HCT116 (cell line): ENCODE results near the gene TIRAP. TPM values are rescaled to one million over a fixed set of nuclear protein-coding genes. Genes with fewer than 3 reads are reported as not detected.

Experiments used
- ATAC-seq: fragments of 200-7000 bp; cut with Tn5 transposase; 2 replicates; pipeline ENCODE4 v1.9.1; 2020; ENCODE audit warnings: mild to moderate bottlenecking, moderate library complexity
- BruUV-seq: library from RNA; stranded (reverse); fragments of 400-500 nt; replicated peaks from 2 replicates; lab custom pipeline; 2021; lab: Mats Ljungman, UMichigan
- CTCF ChIA-PET: fragments of 300-600 bp; sonication (Branson Sonifier 250); formaldehyde crosslinking; loops from one replicate; lab custom pipeline; 2021; ENCODE audit warnings: antibody characterized with exemption; lab: Charles Lee
- POLR2A ChIA-PET: fragments of 300-600, 350-600 bp; sonication (Branson Sonifier 250); formaldehyde crosslinking; loops from one replicate; lab custom pipeline; 2021; ENCODE audit warnings: antibody characterized with exemption; lab: Charles Lee
- RAD21 ChIA-PET, 2 experiments: fragments of 300-600 bp; sonication (Branson Sonifier 250); formaldehyde crosslinking; loops; one replicate each; lab custom pipeline; 2023; ENCODE audit warnings: low total read pairs in 2 of 2; ENCODE audit not compliant: uncharacterized antibody in 2 of 2, unreplicated experiment in 2 of 2, low non-redundant PET in 1 of 2; lab: Charles Lee
- DNase-seq: peaks from one replicate; pipeline ENCODE4 v3.0.0-alpha.2; 2010; ENCODE audit warnings: low read depth, low spot score
- H2AFZ ChIP-seq: fragments of 200-600 bp; shearing (Covaris generic), sonication (generic); 2 replicates; pipeline ENCODE4 v1.6.1; 2017; ENCODE audit warnings: low read depth, mixed run types, mixed read lengths, antibody characterized with exemption, low read length; ENCODE audit not compliant: poor library complexity, severe bottlenecking
- H3K27ac ChIP-seq: 2 replicates; pipeline ENCODE4 v1.5.1; 2012; ENCODE audit warnings: low read depth, low read length
- H3K27me3 ChIP-seq: fragments of 200-600 bp; sonication (generic); 2 replicates; pipeline ENCODE4 v1.6.1; 2016; ENCODE audit warnings: mixed run types, low read length, mixed read lengths; ENCODE audit not compliant: insufficient read depth
- H3K36me3 ChIP-seq, 2 experiments: fragments of 200-500 bp in 1 of 2; fragments of 200-600 bp in 1 of 2; sonication (Bioruptor generic) in 1 of 2; sonication (generic) in 1 of 2; 2 replicates each; pipeline versions ENCODE4 v1.5.1 to v1.6.1; 2014 to 2016; ENCODE audit warnings: low read length in 2 of 2, inconsistent platforms in 1 of 2, mixed read lengths in 1 of 2, mixed run types in 1 of 2; ENCODE audit not compliant: insufficient read depth in 2 of 2, control insufficient read depth in 1 of 2
- H3K4me1 ChIP-seq, 2 experiments: fragments of 200-600 bp in 1 of 2; sonication (generic) in 1 of 2; 2 replicates each; pipeline versions ENCODE4 v1.5.1 to v1.6.1; 2012 to 2017; ENCODE audit warnings: low read length in 2 of 2, inconsistent platforms in 1 of 2, mild to moderate bottlenecking in 1 of 2, mixed read lengths in 1 of 2, mixed run types in 1 of 2, moderate library complexity in 1 of 2; ENCODE audit not compliant: insufficient read depth in 2 of 2, control insufficient read depth in 1 of 2
- H3K4me2 ChIP-seq: fragments of 200-600 bp; sonication (generic); 2 replicates; pipeline ENCODE4 v1.6.1; 2017; ENCODE audit warnings: mixed run types, low read length, mixed read lengths
- H3K4me3 ChIP-seq, 2 experiments: fragments of 200-600 bp in 1 of 2; sonication (generic) in 1 of 2; replicated peaks in 1 of 2; 2 replicates each; pipeline ENCODE4 v1.5.1; 2011 to 2016; ENCODE audit warnings: low read length in 2 of 2, control low read depth in 1 of 2, low read depth in 1 of 2, mild to moderate bottlenecking in 1 of 2, mixed read lengths in 1 of 2, mixed run types in 1 of 2
- H3K79me2 ChIP-seq: fragments of 200-600 bp; sonication (generic); 2 replicates; pipeline ENCODE4 v1.6.1; 2017; ENCODE audit warnings: mild to moderate bottlenecking, mixed run types, low read length, moderate library complexity, mixed read lengths; ENCODE audit not compliant: insufficient read depth
- H3K9ac ChIP-seq: fragments of 200-600 bp; sonication (generic); 2 replicates; pipeline ENCODE4 v1.6.1; 2016; ENCODE audit warnings: low read length, mixed read lengths
- H3K9me2 ChIP-seq: fragments of 200-600 bp; sonication (generic), shearing (Covaris generic); 2 replicates; pipeline ENCODE4 v1.6.1; 2017; ENCODE audit warnings: mixed run types, mild to moderate bottlenecking, moderate library complexity; ENCODE audit not compliant: insufficient read depth
- H3K9me3 ChIP-seq, 2 experiments: fragments of 200-500 bp in 1 of 2; fragments of 200-600 bp in 1 of 2; sonication (Bioruptor generic) in 1 of 2; sonication (generic) in 1 of 2; 2 replicates each; pipeline ENCODE4 v1.6.1; 2014 to 2017; ENCODE audit warnings: low read length in 2 of 2, mixed read lengths in 2 of 2, inconsistent platforms in 1 of 2, low read depth in 1 of 2, mild to moderate bottlenecking in 1 of 2, mixed run types in 1 of 2, moderate library complexity in 1 of 2; ENCODE audit not compliant: control insufficient read depth in 1 of 2, insufficient read depth in 1 of 2
- H4K20me1 ChIP-seq: fragments of 200-600 bp; sonication (generic), shearing (Covaris generic); 2 replicates; pipeline ENCODE4 v1.6.1; 2017; ENCODE audit warnings: mixed run types, mild to moderate bottlenecking, moderate library complexity; ENCODE audit not compliant: insufficient read depth
- CEBPB ChIP-seq: IDR thresholded peaks from 2 replicates; pipeline ENCODE4 v1.6.1; 2012; ENCODE audit warnings: low read depth
- FOSL1 ChIP-seq: IDR thresholded peaks from 2 replicates; pipeline ENCODE4 v1.6.1; 2012; ENCODE audit warnings: low read depth
- RAD21 ChIP-seq: IDR thresholded peaks from 2 replicates; pipeline ENCODE4 v1.6.1; 2012; ENCODE audit warnings: low read depth, mild to moderate bottlenecking
- SIN3A ChIP-seq: IDR thresholded peaks from 2 replicates; pipeline ENCODE4 v1.6.1; 2012; ENCODE audit warnings: low read depth
- SP1 ChIP-seq: IDR thresholded peaks from 2 replicates; pipeline ENCODE4 v1.6.1; 2012; ENCODE audit warnings: low read depth
- intact Hi-C: fragments of 100-400 bp; cut with micrococcal nuclease; formaldehyde crosslinking; loops from 2 replicates; pipeline ENCODE4 v1.10.0; 2022
- total RNA-seq: library from RNA; stranded (reverse); gene quantifications from one replicate; pipeline ENCODE4 v1.2.1, GENCODE V29; 2021; ENCODE audit not compliant: unreplicated experiment
- TF ChIP-seq, protein P1 (sequence below): IDR thresholded peaks from 2 replicates; pipeline ENCODE4 v1.6.1; 2011; ENCODE audit warnings: mild to moderate bottlenecking, low read length, moderate library complexity; ENCODE audit not compliant: insufficient replicate concordance; ENCODE audit errors: extremely low read depth
- TF ChIP-seq, protein P2 (sequence below): IDR thresholded peaks from 2 replicates; pipeline ENCODE4 v1.6.1; 2012
- TF ChIP-seq, protein P3 (sequence below): IDR thresholded peaks from 2 replicates; pipeline ENCODE4 v1.6.1; 2012
- TF ChIP-seq, protein P4 (sequence below), 3 experiments: fragments of 200-600 bp in 1 of 3; sonication (generic) in 1 of 3; IDR thresholded peaks in 2 of 3; conservative IDR thresholded peaks in 1 of 3; 2 replicates each; pipeline ENCODE4 v1.5.1; 2012 to 2017; ENCODE audit warnings: low read depth in 2 of 3, low read length in 2 of 3, antibody characterized with exemption in 1 of 3, borderline replicate concordance in 1 of 3, control low read depth in 1 of 3, mild to moderate bottlenecking in 1 of 3, mixed read lengths in 1 of 3, mixed run types in 1 of 3, moderate library complexity in 1 of 3; ENCODE audit not compliant: insufficient read depth in 1 of 3

Gene TIRAP
- total RNA-seq, 1 experiment from 2014 or later: 10.8 TPM

DNA sequence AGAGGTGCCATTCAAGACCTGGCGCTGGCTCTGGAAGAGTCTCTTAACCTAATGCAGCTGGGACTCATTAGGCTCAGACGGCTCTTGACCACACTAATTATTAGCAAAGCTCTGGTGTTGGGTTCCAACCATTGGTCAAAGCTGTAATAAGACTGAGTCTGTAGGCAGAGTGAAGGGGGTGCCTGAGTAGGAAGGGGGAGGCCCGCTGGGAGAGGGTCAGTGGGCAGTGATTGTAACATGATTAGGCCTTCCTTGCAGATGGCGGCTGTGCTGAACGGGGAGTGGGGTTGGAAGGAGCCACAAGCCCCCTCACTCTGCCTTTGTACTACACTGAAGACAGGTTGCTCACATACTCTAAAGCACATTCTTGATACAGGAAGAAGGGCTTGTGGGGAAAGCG, 19.4 kb upstream of the TIRAP start:
- Histone ChIP-seq H3K4me1 (peaks cover 3 to 9% of the 10 kb centered on the region in 2 experiments; a peak in 2 of 4 replicates), H3K27ac (no peak overlapping the region), H3K4me3 (no peak overlapping the region), H3K9me3 (no peaks in the 10 kb centered on the region), H2AFZ (no peak overlapping the region), H4K20me1 (no peaks in the 10 kb centered on the region), H3K9ac (no peak overlapping the region), H3K36me3 (peaks cover 45 to 54% of the 10 kb centered on the region in 2 experiments), H3K79me2 (peaks cover 29% of the 10 kb centered on the region), H3K9me2 (no peaks in the 10 kb centered on the region), H3K27me3 (no peaks in the 10 kb centered on the region), H3K4me2 (no peak overlapping the region)
- intact Hi-C loops: no loop called here
- ChIA-PET POLR2A (no interaction called here), CTCF (no interaction called here), RAD21 (no interaction called here)
- DNase-seq (no peak), ATAC-seq (no peak)
- TF ChIP-seq FOSL1 (no peak), RAD21 (no peak), SP1 (no peak), CEBPB (no peak), SIN3A (no peak)
- TF ChIP-seq, protein P1, sequence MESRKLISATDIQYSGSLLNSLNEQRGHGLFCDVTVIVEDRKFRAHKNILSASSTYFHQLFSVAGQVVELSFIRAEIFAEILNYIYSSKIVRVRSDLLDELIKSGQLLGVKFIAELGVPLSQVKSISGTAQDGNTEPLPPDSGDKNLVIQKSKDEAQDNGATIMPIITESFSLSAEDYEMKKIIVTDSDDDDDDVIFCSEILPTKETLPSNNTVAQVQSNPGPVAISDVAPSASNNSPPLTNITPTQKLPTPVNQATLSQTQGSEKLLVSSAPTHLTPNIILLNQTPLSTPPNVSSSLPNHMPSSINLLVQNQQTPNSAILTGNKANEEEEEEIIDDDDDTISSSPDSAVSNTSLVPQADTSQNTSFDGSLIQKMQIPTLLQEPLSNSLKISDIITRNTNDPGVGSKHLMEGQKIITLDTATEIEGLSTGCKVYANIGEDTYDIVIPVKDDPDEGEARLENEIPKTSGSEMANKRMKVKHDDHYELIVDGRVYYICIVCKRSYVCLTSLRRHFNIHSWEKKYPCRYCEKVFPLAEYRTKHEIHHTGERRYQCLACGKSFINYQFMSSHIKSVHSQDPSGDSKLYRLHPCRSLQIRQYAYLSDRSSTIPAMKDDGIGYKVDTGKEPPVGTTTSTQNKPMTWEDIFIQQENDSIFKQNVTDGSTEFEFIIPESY: no peak
- TF ChIP-seq, protein P2, sequence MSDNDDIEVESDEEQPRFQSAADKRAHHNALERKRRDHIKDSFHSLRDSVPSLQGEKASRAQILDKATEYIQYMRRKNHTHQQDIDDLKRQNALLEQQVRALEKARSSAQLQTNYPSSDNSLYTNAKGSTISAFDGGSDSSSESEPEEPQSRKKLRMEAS: no peak
- TF ChIP-seq, protein P3, sequence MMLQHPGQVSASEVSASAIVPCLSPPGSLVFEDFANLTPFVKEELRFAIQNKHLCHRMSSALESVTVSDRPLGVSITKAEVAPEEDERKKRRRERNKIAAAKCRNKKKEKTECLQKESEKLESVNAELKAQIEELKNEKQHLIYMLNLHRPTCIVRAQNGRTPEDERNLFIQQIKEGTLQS: no peak
- no TSS peak for BruUV-seq

DNA sequence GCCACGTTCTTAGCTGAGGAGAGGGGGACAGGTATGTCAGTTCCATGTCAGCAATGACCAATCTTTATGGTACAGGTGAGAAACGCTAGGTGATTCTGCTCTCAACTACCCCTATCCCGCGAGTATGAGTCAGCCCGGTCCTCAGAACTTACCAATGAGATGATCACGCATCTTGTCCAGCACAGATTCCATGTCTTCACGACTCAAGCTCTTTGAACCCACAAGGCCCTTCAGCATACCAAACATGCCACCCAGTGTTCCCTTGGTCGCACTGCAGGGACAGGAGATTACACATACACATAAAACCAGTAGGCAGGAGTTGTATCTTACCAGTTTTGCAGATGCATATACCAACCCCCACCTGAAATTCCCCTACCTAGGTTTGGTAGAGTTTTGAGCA, 17.1 kb upstream of the TIRAP start:
- no peaks in the 10 kb centered on the region for H3K27me3 ChIP-seq
- no peak overlapping the region for H3K4me2 ChIP-seq
- H4K20me1 ChIP-seq: no peaks in the 10 kb centered on the region
- H3K36me3 ChIP-seq: peaks cover 45 to 54% of the 10 kb centered on the region in 2 experiments
- H3K79me2 ChIP-seq: peaks cover 50% of the 10 kb centered on the region
- TF ChIP-seq, protein P4, sequence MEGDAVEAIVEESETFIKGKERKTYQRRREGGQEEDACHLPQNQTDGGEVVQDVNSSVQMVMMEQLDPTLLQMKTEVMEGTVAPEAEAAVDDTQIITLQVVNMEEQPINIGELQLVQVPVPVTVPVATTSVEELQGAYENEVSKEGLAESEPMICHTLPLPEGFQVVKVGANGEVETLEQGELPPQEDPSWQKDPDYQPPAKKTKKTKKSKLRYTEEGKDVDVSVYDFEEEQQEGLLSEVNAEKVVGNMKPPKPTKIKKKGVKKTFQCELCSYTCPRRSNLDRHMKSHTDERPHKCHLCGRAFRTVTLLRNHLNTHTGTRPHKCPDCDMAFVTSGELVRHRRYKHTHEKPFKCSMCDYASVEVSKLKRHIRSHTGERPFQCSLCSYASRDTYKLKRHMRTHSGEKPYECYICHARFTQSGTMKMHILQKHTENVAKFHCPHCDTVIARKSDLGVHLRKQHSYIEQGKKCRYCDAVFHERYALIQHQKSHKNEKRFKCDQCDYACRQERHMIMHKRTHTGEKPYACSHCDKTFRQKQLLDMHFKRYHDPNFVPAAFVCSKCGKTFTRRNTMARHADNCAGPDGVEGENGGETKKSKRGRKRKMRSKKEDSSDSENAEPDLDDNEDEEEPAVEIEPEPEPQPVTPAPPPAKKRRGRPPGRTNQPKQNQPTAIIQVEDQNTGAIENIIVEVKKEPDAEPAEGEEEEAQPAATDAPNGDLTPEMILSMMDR (IDR thresholded peaks at IDR 0.05 in 2 of 3, conservative IDR thresholded peaks at IDR 0.05 in 1 of 3; ENCODE audit: borderline replicate concordance in 1 of 3, insufficient read depth in 1 of 3, low read depth in 2 of 3, low read length in 2 of 3): 0 out of 6 replicates have a peak, but pooled peaks of 1 of the 3 experiments have one; percentile 11
- TF ChIP-seq, protein P1: no peak
- ChIA-PET POLR2A (no interaction called here), RAD21 (no interaction called here), CTCF (no interaction called here)
- H3K4me1 ChIP-seq: peaks cover 3 to 20% of the 10 kb centered on the region in 2 experiments; a peak in 2 of 4 replicates
- DNase-seq (no peak), ATAC-seq (no peak)
- H3K4me3 ChIP-seq: no peak overlapping the region
- H3K9me3 ChIP-seq: no peaks in the 10 kb centered on the region
- H3K9ac ChIP-seq: no peak overlapping the region
- H3K9me2 ChIP-seq: no peaks in the 10 kb centered on the region
- no peak overlapping the region for H2AFZ ChIP-seq
- no TSS peak for BruUV-seq
- H3K27ac ChIP-seq: no peak overlapping the region
- intact Hi-C loops: no loop called here
